ENCODE measurements around the gene PPIC. TPM values are rescaled to one million over a fixed set of nuclear protein-coding genes. Genes with fewer than 3 reads are reported as not detected.

PPIC gene
- total RNA-seq, 2 experiments from 2014 or later, result not detected

Other genes starting within 250 kb of the PPIC start
- under 1 TPM; 0.33 to 0.87 TPM for gene SNX24, start 191.1 kb downstream of the PPIC start, total RNA-seq
- gene PRDM6, start 52.5 kb upstream of the PPIC start, total RNA-seq, result not detected